H54 (cell line): ENCODE measurements around the gene SORCS2.
"Not testable (repeated sequence)": the region's sequence is repeated elsewhere in the genome, so short reads cannot be mapped to it uniquely, and the experiment has no call there.

Experiments used
- DNase-seq: peaks from one replicate; pipeline ENCODE4 v3.0.0; 2011; ENCODE audit warnings: low spot score, mixed read lengths; ENCODE audit not compliant: insufficient read length
- FAIRE-seq: peaks from 3 replicates; lab custom pipeline; 2011; peaks lifted over from hg19 to GRCh38; lab: Jason Lieb, UNC
- POLR2A ChIP-seq: IDR thresholded peaks from 2 replicates; pipeline ENCODE4 v1.6.1; 2011; ENCODE audit warnings: low read depth, mild to moderate bottlenecking, low read length

Gene SORCS2

DNA sequence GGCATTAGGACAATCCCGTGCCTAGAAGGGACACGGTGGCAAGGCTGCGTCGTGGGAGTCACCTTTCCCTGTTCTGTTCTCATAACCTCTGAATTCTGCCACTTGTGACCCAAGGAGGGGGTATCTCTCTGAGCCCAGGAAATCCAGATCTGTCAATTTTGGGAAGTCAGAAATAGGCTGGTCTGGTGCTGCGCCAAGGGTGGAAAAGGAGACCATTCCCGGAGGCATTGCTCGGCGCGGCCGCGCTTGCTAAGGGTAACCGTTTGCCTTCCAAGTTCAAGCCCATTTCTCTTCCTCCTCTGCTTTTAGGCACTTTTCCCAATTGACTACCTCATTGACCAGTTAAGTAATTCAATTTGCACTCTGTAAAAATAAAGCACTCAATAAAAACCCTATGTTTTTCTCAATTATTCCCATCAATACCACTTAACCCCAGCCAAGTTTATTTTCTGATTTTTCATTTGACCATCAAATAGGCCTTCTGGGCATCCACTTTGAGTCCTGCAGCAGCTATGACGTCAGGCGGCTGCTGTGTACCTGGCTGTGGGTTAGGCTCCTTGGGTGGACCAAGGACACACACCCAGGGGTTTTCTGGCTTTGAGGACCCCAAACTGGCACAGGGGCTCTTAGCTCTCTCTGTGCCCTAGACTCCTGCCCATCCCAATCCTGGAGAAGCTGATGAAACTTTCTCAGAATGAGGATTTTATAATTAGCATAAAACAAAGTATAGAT lies 12.5 kb downstream of the SORCS2 start:
- no peak for TF ChIP-seq POLR2A
- no peak for DNase-seq
- no peak for FAIRE-seq

DNA sequence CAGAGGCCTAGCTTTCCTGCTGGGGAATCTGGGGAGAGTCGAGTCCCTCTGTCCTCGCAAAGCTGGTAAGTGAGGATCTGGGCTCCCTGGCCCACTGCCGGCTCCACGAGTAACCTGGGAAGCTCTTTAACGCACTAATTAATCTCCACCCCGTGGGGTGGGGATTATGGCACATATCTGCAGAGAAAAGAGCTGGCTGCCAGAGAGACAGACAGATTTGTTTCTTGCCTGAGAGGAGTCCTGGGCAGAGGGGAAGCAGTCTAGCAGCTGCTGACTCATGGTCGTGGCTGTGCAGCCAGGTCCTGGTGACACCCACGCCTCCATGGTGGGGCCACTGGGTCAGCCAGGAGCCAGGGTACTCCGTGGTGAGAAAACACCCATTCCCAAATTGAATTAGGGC lies 14.0 kb downstream of the SORCS2 start:
- peak; percentile 47 for TF ChIP-seq POLR2A
- FAIRE-seq (no peak), DNase-seq (peak; percentile 53)

DNA sequence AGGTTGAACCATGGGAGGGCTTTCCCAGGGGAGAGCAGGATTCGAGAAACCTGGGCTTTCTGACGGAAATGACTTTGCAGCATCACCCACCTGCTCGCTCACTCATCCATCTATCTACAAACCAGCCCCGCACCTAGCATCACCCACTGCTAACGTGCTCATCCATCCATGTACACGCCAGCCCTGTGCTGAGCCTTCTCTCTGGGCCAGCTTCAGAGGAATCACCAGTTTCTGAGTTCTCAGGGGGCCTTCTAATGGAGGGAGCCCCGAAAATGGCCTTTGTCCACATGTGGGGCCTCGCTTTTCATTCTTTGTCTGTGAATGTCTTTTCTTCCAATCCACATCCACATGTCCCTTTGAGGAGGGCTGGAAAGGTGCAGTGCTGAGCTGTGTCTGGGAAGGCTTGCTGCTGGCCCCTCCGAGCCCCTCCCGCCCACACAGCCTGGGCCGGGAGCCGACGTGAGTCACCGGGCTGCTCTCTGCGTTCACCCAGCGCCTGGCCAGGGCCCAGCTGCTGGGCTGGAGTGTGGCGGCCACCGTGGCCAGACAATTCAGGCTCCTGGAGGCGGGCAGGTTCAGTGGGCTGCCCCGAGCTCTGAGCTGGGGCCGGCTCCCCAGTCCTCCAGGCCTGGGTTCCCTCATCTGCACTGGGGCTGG lies 14.7 kb downstream of the SORCS2 start:
- FAIRE-seq (no peak), DNase-seq (peak; percentile 84)
- TF ChIP-seq POLR2A, result no peak

DNA sequence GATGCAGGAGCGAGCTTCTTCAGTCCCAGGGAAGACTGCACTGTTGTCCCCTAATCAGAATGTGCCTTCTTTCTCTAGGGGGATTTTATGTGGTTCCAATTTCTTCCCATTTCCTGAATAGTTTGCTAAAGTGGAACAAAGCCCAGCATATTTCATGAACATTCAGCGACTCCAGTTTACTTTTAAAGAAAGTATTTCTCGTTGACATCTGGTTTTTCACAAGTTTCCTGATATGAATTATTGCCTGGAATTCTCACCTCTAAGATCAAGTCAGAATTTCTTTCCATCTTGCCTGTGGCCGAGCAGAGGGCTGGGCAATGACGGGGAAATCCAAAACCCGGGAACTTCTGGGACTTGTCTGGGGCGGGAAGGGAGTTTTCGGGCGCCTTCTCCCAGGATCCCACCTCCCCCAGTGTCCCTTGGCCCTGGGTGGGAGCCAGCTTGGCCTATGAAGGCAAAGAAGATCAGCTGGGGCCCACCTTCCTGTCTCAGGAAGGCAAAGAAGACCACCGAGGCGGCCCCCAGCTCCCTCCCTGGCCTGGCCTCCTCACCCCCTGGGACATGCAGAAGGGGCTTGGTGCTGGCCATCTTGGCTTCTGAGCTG lies 15.4 kb downstream of the SORCS2 start:
- DNase-seq (no peak), FAIRE-seq (no peak)
- no peak for TF ChIP-seq POLR2A

DNA sequence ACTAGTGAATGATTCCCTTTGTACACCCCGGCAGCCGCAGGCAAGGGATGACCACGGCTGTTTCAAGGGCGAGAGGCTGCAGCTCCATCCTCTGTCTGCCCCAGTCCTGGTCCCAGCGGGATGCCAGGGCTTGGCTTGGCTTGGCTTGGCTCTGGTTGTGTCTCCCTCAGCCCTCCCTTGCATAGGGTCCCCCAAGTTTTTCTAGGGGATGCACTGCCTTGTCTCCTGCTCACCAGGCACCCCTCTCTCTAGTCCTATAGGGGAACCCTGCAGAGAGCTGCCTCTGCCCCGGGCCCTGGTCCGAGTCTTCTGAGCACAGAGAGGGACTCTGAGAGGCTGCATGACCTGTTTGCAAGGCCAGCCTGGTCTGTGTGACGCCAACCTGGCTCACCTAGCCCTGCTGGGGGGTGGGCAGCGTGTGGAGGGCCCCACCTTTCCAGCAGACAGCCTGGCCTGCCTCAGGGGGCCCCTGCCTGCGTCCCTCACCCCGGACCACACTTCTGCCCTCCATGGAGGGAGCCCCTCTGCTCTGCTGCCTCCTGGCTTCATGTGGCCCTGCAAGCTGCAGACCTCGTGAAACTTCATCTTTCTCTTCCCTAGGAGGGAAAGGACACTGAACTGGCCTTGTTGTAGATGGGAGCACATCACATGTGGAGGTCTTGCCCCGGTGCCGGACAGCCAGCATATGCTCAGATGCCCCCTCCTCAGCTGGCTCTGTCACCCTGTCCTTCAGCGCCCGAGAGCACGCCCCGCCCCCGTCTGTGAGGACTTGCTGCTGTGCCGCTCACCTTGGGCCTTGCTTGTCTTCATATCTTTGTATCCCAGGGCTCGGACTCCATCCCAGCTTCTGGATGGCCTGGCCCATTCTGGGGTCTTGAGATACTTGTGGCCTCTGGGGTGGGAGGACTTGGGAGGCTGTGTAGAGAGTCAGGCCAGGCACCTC lies 16.4 kb downstream of the SORCS2 start:
- no peak for DNase-seq
- no peak for TF ChIP-seq POLR2A
- FAIRE-seq, result no peak

DNA sequence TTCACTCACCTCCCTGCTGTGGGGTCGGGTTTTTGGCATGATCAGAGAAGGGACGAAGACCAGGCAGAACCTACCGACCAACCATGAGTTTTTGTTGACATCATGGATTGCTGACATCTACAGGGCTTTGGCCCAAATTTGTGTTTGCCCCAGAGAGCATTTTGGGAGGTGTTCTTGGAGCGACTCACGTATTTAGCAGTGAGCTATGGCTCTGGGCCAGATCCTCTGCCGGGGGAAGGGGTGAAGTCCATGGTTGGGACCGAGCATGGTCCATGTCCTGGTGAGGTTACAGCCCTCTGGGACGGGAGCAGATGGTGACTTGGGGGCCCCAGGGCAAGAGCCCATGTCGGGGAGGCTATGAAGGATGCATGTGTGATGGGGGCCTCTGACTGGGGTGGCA lies 17.4 kb downstream of the SORCS2 start:
- DNase-seq (no peak), FAIRE-seq (no peak)
- no peak for TF ChIP-seq POLR2A

DNA sequence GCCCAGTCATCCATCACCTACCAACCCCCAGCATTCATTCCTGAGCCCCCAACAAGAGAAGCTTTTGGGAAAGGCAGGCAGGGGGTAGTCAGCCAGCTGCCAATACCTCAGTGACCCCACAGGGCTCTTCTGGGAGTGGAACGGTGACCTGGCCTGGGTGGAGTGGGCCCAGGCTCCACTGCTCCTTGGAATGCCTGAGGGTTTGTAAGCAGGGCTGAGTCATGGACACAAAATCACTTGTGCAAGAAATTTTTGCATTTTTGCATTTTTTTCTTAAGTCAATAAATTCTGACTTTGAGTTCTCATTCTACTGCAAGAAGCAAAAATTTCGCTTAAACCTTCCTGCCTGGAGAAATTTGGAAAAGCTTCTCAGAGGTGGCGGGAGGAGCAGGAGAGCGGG lies 18.5 kb downstream of the SORCS2 start:
- DNase-seq, result peak; percentile 72
- FAIRE-seq, result no peak
- no peak for TF ChIP-seq POLR2A

DNA sequence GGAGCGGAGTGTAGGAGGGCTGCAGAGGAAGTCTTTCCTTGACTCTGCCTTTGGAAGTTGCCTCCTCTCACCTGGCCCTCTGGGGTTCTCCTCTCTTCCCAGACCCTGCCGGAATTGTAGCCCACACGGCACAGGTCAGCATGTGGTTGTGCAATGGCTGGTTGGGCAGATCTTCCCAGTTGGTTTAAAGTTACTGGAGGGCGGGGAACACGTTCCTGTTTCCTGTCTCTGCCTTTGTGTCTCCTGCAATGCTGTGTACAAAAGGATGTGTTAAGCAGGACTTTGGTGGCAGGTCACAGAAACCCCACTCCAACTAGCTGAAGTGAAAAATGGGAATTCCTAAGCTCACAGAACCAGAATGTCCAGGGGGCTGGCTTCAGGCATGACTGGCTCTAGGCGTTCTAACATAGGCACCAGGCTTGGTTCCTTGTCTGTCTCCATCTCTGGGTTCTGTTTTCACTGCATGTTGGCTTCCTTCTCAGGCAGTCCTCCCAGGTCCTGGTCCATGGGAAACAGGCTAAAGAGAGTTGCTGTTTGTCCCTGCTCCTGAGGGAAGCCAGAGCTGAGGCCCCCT lies 19.9 kb downstream of the SORCS2 start:
- FAIRE-seq (no peak), DNase-seq (no peak)
- no peak for TF ChIP-seq POLR2A

DNA sequence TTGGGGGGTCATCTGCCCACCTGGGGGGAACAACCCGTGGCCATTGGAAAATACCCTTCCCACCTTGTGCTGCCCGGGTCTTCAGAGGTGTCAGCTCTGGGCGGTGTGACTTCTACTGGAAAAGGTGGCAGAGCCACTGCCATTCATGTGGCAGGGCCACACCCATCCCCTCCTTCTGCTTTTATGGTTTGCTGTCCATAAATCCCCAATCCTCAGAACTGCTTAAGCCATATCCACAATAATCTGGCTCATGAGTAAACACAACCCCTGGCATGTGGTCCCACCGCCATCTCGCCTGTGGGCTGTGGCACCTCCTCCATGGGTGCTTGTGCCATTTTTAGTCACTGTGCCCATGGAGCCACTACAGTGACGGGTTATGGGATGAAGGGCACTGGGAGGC lies 20.6 kb downstream of the SORCS2 start:
- no peak for TF ChIP-seq POLR2A
- DNase-seq (no peak), FAIRE-seq (no peak)

DNA sequence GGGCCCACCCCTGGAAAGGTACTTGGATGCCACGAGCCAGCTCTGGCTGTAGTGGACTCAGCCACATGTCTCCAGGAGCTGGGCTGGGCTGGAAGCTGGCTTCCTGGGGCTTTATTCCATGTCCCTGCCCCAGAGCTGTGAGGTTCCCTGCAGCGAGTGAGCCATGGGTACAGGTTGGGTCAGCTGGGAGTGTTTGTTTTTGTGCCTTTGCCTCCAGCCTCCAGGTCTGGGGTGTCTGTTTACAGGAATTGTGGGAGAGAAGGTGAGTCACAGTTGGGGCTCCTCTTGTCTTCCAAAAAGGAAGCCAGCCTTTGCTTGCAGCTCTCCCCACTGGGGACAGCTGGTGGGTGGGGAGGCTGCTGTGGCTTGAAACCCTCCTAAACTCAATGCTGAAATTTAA lies 21.5 kb downstream of the SORCS2 start:
- FAIRE-seq (no peak), DNase-seq (no peak)
- no peak for TF ChIP-seq POLR2A

DNA sequence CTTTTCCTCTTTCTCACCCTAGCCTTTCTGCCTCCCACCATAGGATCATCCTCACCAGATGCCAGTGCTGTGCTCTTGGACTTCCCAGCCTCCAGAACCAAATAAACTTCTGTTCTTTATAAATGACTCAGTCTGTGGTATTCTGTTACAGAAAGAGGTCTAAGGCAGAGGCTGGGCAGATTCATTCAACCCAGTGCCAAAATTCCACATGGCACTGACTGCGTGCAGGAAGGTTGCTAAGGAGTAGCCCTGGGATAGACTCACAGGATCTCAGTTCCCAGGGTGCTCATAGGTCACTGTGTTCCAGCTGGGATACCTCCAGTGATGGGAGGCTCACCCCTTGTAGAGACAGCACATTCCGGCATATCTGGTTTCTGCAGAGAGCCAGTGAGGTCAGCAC lies 22.0 kb downstream of the SORCS2 start:
- no peak for FAIRE-seq
- no peak for DNase-seq
- TF ChIP-seq POLR2A, result no peak

DNA sequence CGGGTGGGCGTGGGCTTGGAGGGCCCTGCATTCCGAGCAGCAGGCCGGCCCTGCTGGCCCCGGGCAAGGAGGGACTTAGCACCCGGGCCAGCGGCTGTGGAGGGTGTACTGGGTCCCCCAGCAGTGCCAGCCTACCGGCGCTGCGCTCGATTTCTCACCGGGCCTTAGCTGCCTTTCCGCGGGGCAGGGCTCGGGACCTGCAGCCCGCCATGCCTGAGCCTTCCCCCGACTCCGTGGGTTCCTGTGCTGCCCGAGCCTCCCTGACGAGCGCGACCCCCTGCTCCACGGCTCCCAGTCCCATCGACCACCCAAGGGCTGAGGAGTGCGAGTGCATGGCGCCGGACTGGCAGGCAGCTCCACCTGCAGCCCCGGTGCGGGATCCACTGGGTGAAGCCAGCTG lies 22.8 kb downstream of the SORCS2 start:
- DNase-seq, FAIRE-seq: not testable (repeated sequence)

DNA sequence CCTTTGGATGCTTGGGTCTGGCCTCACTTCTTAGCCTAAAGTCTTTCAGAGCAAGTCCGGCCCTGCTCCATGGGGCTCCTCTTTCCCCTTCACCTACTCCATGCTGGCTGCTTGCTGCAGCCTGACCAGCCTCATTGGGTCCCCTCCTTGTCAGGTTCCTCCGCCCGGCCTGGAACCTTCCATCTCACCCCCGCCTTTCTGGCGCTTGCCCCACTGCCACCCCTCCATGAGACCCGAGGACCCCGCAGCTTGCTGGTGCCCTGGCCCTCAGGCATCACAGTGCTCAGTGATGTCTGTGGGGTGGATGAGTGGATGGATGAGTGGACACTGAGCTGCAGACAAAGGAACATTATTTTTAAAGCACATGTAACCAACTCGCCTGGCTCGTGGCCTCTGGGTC lies 24.7 kb downstream of the SORCS2 start:
- FAIRE-seq (no peak), DNase-seq (no peak)
- TF ChIP-seq POLR2A, result no peak
